Naive thymus-derived CD4-positive, alpha-beta T cell (primary cell): Measurements from ENCODE around the gene CNTNAP1. TPM values are rescaled to one million over a fixed set of nuclear protein-coding genes. Genes with fewer than 3 reads are reported as not detected.

Experiments
- ATAC-seq: fragments of 150-1000 bp; cut with Tn5 transposase; 2 replicates; pipeline ENCODE4 v1.10.0; 2021; ENCODE audit warnings: mild to moderate bottlenecking, moderate library complexity
- CTCF ChIA-PET: fragments of 350-600 bp; sonication (Branson Sonifier 250); formaldehyde crosslinking; loops from one replicate; lab custom pipeline; 2021; ENCODE audit warnings: antibody characterized with exemption; lab: Charles Lee
- POLR2A ChIA-PET: fragments of 350-600 bp; sonication (Branson Sonifier 250); formaldehyde crosslinking; loops from one replicate; lab custom pipeline; 2021; ENCODE audit warnings: antibody characterized with exemption, inconsistent platforms; lab: Charles Lee
- DNase-seq, 9 donors: peaks; one replicate each; pipeline versions ENCODE4 v3.0.0 to v3.0.0-alpha.2; 2020 to 2022; ENCODE audit warnings: mixed read lengths in 1 of 9
- H3K27ac ChIP-seq: one replicate; pipeline ENCODE4 v1.7.0; 2013; ENCODE audit warnings: mild to moderate bottlenecking, low read depth, low read length, moderate library complexity
- H3K27me3 ChIP-seq, 2 donors: one replicate each; pipeline ENCODE4 v1.7.0; 2013; ENCODE audit warnings: low read length in 2 of 2, mild to moderate bottlenecking in 2 of 2, moderate library complexity in 2 of 2; ENCODE audit not compliant: control insufficient read depth in 2 of 2, insufficient read depth in 2 of 2
- H3K36me3 ChIP-seq, 3 experiments: 1 replicate in 2 of 3; 2 replicates in 1 of 3; pipeline ENCODE4 v1.7.0; 2013; ENCODE audit warnings: low read length in 3 of 3, mild to moderate bottlenecking in 3 of 3, moderate library complexity in 1 of 3; ENCODE audit not compliant: insufficient read depth in 3 of 3, control insufficient read depth in 2 of 3
- H3K4me1 ChIP-seq, 2 donors: one replicate each; pipeline ENCODE4 v1.7.0; 2013; ENCODE audit warnings: low read length in 2 of 2, mild to moderate bottlenecking in 2 of 2, moderate library complexity in 1 of 2; ENCODE audit not compliant: control insufficient read depth in 2 of 2, insufficient read depth in 2 of 2
- H3K4me3 ChIP-seq: 2 replicates; pipeline ENCODE4 v1.7.0; 2013; ENCODE audit warnings: mild to moderate bottlenecking, low read length
- H3K9me3 ChIP-seq, 3 experiments: 1 replicate in 2 of 3; 2 replicates in 1 of 3; pipeline ENCODE4 v1.7.0; 2013; ENCODE audit warnings: low read length in 3 of 3; ENCODE audit not compliant: control insufficient read depth in 2 of 3
- H3K27ac Mint-ChIP-seq, 9 donors: one replicate each; pipeline ENCODE4 v1.8.0; 2020 to 2022; ENCODE audit warnings: mixed read lengths in 9 of 9, mild to moderate bottlenecking in 8 of 9, moderate library complexity in 5 of 9, inconsistent platforms in 2 of 9
- H3K27me3 Mint-ChIP-seq, 5 donors: one replicate each; pipeline ENCODE4 v1.8.0; 2021 to 2022; ENCODE audit warnings: mixed read lengths in 5 of 5, mild to moderate bottlenecking in 1 of 5
- H3K36me3 Mint-ChIP-seq, 5 donors: one replicate each; pipeline ENCODE4 v1.8.0; 2020 to 2022; ENCODE audit warnings: mixed read lengths in 5 of 5, mild to moderate bottlenecking in 3 of 5, inconsistent platforms in 1 of 5
- H3K4me1 Mint-ChIP-seq, 7 donors: one replicate each; pipeline ENCODE4 v1.8.0; 2020 to 2022; ENCODE audit warnings: mixed read lengths in 7 of 7, mild to moderate bottlenecking in 3 of 7, inconsistent platforms in 1 of 7
- H3K4me3 Mint-ChIP-seq, 10 donors: one replicate each; pipeline ENCODE4 v1.8.0; 2020 to 2022; ENCODE audit warnings: mild to moderate bottlenecking in 10 of 10, mixed read lengths in 10 of 10, moderate library complexity in 6 of 10, inconsistent platforms in 2 of 10
- H3K9me3 Mint-ChIP-seq, 11 donors: one replicate each; pipeline ENCODE4 v1.8.0; 2020 to 2022; ENCODE audit warnings: mixed read lengths in 11 of 11, mild to moderate bottlenecking in 4 of 11, inconsistent platforms in 1 of 11, moderate library complexity in 1 of 11
- intact Hi-C, 2 donors: fragments of 100-400 bp; cut with micrococcal nuclease; formaldehyde crosslinking; loops; one replicate each; pipeline ENCODE4 v1.15.1; 2023
- polyA plus RNA-seq, 2 donors: library from polyadenylated mRNA; unstranded; fragments of 300-500 nt; fragmentation: Illumina TruSeq; gene quantifications; one replicate each; pipeline ENCODE4 v1.2.3, GENCODE V29; 2021
- total RNA-seq, 6 experiments: library from RNA in 5 of 6; stranded (reverse) in 5 of 6; gene quantifications; 1 replicate in 5 of 6; 2 replicates in 1 of 6; pipeline ENCODE4 v1.2.3 and lab custom pipeline; 2021 to 2026

CNTNAP1 gene
- total and polyA plus RNA-seq, 7 experiments from 2014 or later = 0.04 to 2.4 (median 1.0) TPM

- DNase-seq (peak in 8 of 9 donors; percentile 30 to 57 (median 44)), ATAC-seq (peak; percentile 86)
- Histone ChIP-seq H3K4me3 (peak overlapping the region; percentile 47), H3K36me3 (peaks cover 0 to 19% (median 0%) of the 10 kb centered on the region in 3 experiments), H3K27me3 (peaks cover 0 to 28% of the 10 kb centered on the region in 2 donors), H3K4me1 (peaks cover 2 to 19% of the 10 kb centered on the region in 2 donors), H3K9me3 (no peaks in the 10 kb centered on the region), H3K27ac (no peak overlapping the region)
- intact Hi-C loops = loop anchor here (1.0 to 10.0 kb wide), 3 partner anchors 9 to 355 kb away; partner anchors contain the start of gene BECN1 (in 1 of the 2)
- H3K27me3 Mint-ChIP-seq = peaks cover 19 to 57% (median 26%) of the 10 kb centered on the region in 5 donors
- H3K4me1 Mint-ChIP-seq = peaks cover 7 to 30% (median 24%) of the 10 kb centered on the region in 7 donors
- H3K4me3 Mint-ChIP-seq = peak overlapping the region; percentile 55 to 85 (median 79)
- ChIA-PET CTCF (interaction anchor here (0.6 kb wide), 1 partner anchor 97 kb away, joined by 3 read pairs; no protein-coding TSS in a partner anchor), POLR2A (interaction anchor here (1.5 kb wide), 1 partner anchor 11 kb away, joined by 7 read pairs; the partner anchor contains the start of gene TUBG2)
- peak overlapping the region in 5 of 9 donors; percentile 18 to 74 (median 39) for H3K27ac Mint-ChIP-seq
- peaks cover 2 to 19% (median 10%) of the 10 kb centered on the region in 5 donors for H3K36me3 Mint-ChIP-seq
- no peaks in the 10 kb centered on the region for H3K9me3 Mint-ChIP-seq
Observed at GRCh38 chr17:42669977-42670788, 12.1 kb upstream of the CNTNAP1 start.

GRCh38 chr17:42670789-42671657, 11.3 kb upstream of the CNTNAP1 start:
- no peak for ATAC-seq
- Mint-ChIP-seq H3K4me3 (peak overlapping the region; percentile 51 to 85 (median 79)), H3K27me3 (peaks cover 19 to 62% (median 26%) of the 10 kb centered on the region in 5 donors), H3K27ac (peak overlapping the region in 3 of 9 donors; percentile 21 to 80 (median 74)), H3K36me3 (peaks cover 0 to 11% (median 4%) of the 10 kb centered on the region in 5 donors), H3K9me3 (no peaks in the 10 kb centered on the region), H3K4me1 (peaks cover 7 to 30% (median 24%) of the 10 kb centered on the region in 7 donors)
- intact Hi-C loops = loop anchor here (1.0 to 10.0 kb wide), 3 partner anchors 8 to 356 kb away; partner anchors contain the start of gene BECN1 (in 1 of the 2)
- H3K36me3 ChIP-seq = peaks cover 0 to 11% (median 0%) of the 10 kb centered on the region in 3 experiments
- no peak overlapping the region for H3K4me3 ChIP-seq
- CTCF ChIA-PET = interaction anchor here (0.6 to 1.0 kb wide), 4 partner anchors 8 to 93 kb away, joined by 3 to 4 read pairs (median 4); no protein-coding TSS in a partner anchor
- peaks cover 2 to 27% of the 10 kb centered on the region in 2 donors for H3K4me1 ChIP-seq
- POLR2A ChIA-PET = interaction anchor here (0.7 to 1.5 kb wide), 4 partner anchors 8 to 63 kb away, joined by 3 to 7 read pairs (median 4); partner anchors contain the start of gene TUBG2
- H3K27ac ChIP-seq = no peak overlapping the region
- peaks cover 0 to 29% of the 10 kb centered on the region in 2 donors for H3K27me3 ChIP-seq
- no peak for DNase-seq
- no peaks in the 10 kb centered on the region for H3K9me3 ChIP-seq

- ChIA-PET CTCF (interaction anchor here (0.5 to 0.9 kb wide), 2 partner anchors 9 to 38 kb away, joined by 3 to 10 read pairs; no protein-coding TSS in a partner anchor), POLR2A (interaction anchor here (0.7 to 1.1 kb wide), 2 partner anchors 17 to 152 kb away, joined by 3 read pairs; partner anchors contain the start of gene BECN1)
- peaks cover 0 to 36% of the 10 kb centered on the region in 2 donors for H3K27me3 ChIP-seq
- no peak overlapping the region for H3K27ac ChIP-seq
- Mint-ChIP-seq H3K36me3 (peaks cover 0 to 1% (median 0%) of the 10 kb centered on the region in 5 donors), H3K27ac (peak overlapping the region in 3 of 9 donors; percentile 21 to 80 (median 74)), H3K4me3 (peak overlapping the region in 4 of 10 donors; percentile 38 to 83 (median 68)), H3K27me3 (peaks cover 22 to 69% (median 29%) of the 10 kb centered on the region in 5 donors), H3K9me3 (no peaks in the 10 kb centered on the region), H3K4me1 (peaks cover 7 to 35% (median 26%) of the 10 kb centered on the region in 7 donors)
- no peak for ATAC-seq
- DNase-seq = no peak
- no peaks in the 10 kb centered on the region for H3K9me3 ChIP-seq
- no peak overlapping the region for H3K4me3 ChIP-seq
- H3K4me1 ChIP-seq = peaks cover 8 to 35% of the 10 kb centered on the region in 2 donors
- intact Hi-C loops = loop anchor here in 1 of 2 donors (10.0 kb wide), 1 partner anchor 357 kb away; no protein-coding TSS in a partner anchor
- peaks cover 0 to 2% (median 0%) of the 10 kb centered on the region in 3 experiments for H3K36me3 ChIP-seq
Observed at GRCh38 chr17:42672038-42672437, 10.3 kb upstream of the CNTNAP1 start.

- no peak overlapping the region for H3K4me3 ChIP-seq
- Mint-ChIP-seq H3K36me3 (no peaks in the 10 kb centered on the region), H3K27ac (no peak overlapping the region), H3K27me3 (peaks cover 24 to 70% (median 30%) of the 10 kb centered on the region in 5 donors), H3K4me3 (no peak overlapping the region), H3K4me1 (peaks cover 7 to 45% (median 33%) of the 10 kb centered on the region in 7 donors), H3K9me3 (no peaks in the 10 kb centered on the region)
- DNase-seq (no peak), ATAC-seq (no peak)
- H3K4me1 ChIP-seq = peaks cover 18 to 42% of the 10 kb centered on the region in 2 donors
- ChIA-PET POLR2A (no interaction called here), CTCF (no interaction called here)
- H3K27ac ChIP-seq = no peak overlapping the region
- H3K36me3 ChIP-seq = no peaks in the 10 kb centered on the region
- no peaks in the 10 kb centered on the region for H3K9me3 ChIP-seq
- H3K27me3 ChIP-seq = peaks cover 0 to 36% of the 10 kb centered on the region in 2 donors
- intact Hi-C loops = loop anchor here in 1 of 2 donors (10.0 kb wide), 1 partner anchor 359 kb away; no protein-coding TSS in a partner anchor
Observed at GRCh38 chr17:42673266-42673884, 9.0 kb upstream of the CNTNAP1 start.

GRCh38 chr17:42673885-42674754, 8.2 kb upstream of the CNTNAP1 start:
- ChIA-PET POLR2A (interaction anchor here (0.6 to 1.1 kb wide), 2 partner anchors 65 to 74 kb away, joined by 3 to 4 read pairs; partner anchors contain the start of genes RETREG3 and TUBG1), CTCF (no interaction called here)
- Histone ChIP-seq H3K4me1 (peaks cover 25 to 50% of the 10 kb centered on the region in 2 donors), H3K27ac (no peak overlapping the region), H3K36me3 (no peaks in the 10 kb centered on the region), H3K9me3 (no peaks in the 10 kb centered on the region), H3K27me3 (peaks cover 0 to 36% of the 10 kb centered on the region in 2 donors), H3K4me3 (no peak overlapping the region)
- peak overlapping the region in 9 of 10 donors; percentile 34 to 94 (median 58) for H3K4me3 Mint-ChIP-seq
- H3K36me3 Mint-ChIP-seq = no peaks in the 10 kb centered on the region
- intact Hi-C loops = loop anchor here in 1 of 2 donors (10.0 kb wide), 1 partner anchor 359 kb away; no protein-coding TSS in a partner anchor
- H3K9me3 Mint-ChIP-seq = no peaks in the 10 kb centered on the region
- H3K27ac Mint-ChIP-seq = peak overlapping the region in 1 of 9 donors; percentile 48
- no peak for ATAC-seq
- no peak for DNase-seq
- H3K4me1 Mint-ChIP-seq = peaks cover 7 to 51% (median 40%) of the 10 kb centered on the region in 7 donors
- peaks cover 24 to 64% (median 30%) of the 10 kb centered on the region in 5 donors for H3K27me3 Mint-ChIP-seq
